GM12878 (cell line): ENCODE results near the gene PPP1R12B. TPM values are rescaled to one million over a fixed set of nuclear protein-coding genes. Genes with fewer than 3 reads are reported as not detected.

ENCODE experiments used
- ATAC-seq: fragments of 200-7000 bp; cut with Tn5 transposase; 3 replicates; pipeline ENCODE4 v1.9.1; 2020; ENCODE audit warnings: mild to moderate bottlenecking, moderate library complexity
- BruUV-seq: library from RNA; stranded (reverse); fragments of 400-500 nt; replicated peaks from 2 replicates; lab custom pipeline; 2021; lab: Mats Ljungman, UMichigan
- CTCF ChIA-PET: fragments of 300-600 bp; sonication (Branson Sonifier 250); formaldehyde crosslinking; extraction: SDS; loops from one replicate; lab custom pipeline; 2021; ENCODE audit warnings: inconsistent platforms; lab: Yijun Ruan, JAX
- POLR2A ChIA-PET: fragments of 350-600 bp; formaldehyde crosslinking; extraction: SDS; loops from one replicate; lab custom pipeline; 2021; ENCODE audit warnings: inconsistent platforms; lab: Charles Lee
- RAD21 ChIA-PET: fragments of 300-600 bp; sonication (Branson Sonifier 250); formaldehyde crosslinking; loops from one replicate; lab custom pipeline; 2023; ENCODE audit warnings: antibody characterized with exemption; ENCODE audit not compliant: unreplicated experiment; lab: Charles Lee
- SMC1A ChIA-PET: fragments of 300-600 bp; sonication (Branson Sonifier 250); formaldehyde crosslinking; loops from one replicate; lab custom pipeline; 2023; ENCODE audit not compliant: unreplicated experiment, uncharacterized antibody; lab: Charles Lee
- DNase-seq: peaks from one replicate; pipeline ENCODE4 v3.0.0-alpha.2; 2011; ENCODE audit warnings: low read depth, low spot score
- FAIRE-seq: peaks from 3 replicates; lab custom pipeline; 2011; peaks lifted over from hg19 to GRCh38; lab: Jason Lieb, UNC
- H2AFZ ChIP-seq: 2 replicates; pipeline ENCODE4 v1.6.0; 2011; ENCODE audit warnings: low read depth, low read length, control low read depth; ENCODE audit not compliant: control insufficient read depth
- H3K27ac ChIP-seq: 2 replicates; pipeline ENCODE4 v1.5.1; 2011; ENCODE audit warnings: control low read depth; ENCODE audit not compliant: control insufficient read depth, insufficient read depth
- H3K27me3 ChIP-seq, 2 experiments: replicated peaks in 1 of 2; 2 replicates each; pipeline versions ENCODE4 v1.6.0 to v1.6.1; 2011; ENCODE audit warnings: low read length in 1 of 2; ENCODE audit not compliant: control insufficient read depth in 2 of 2, insufficient read depth in 2 of 2
- H3K36me3 ChIP-seq, 2 experiments: 2 replicates each; pipeline ENCODE4 v1.5.1; 2011; ENCODE audit warnings: low read length in 1 of 2; ENCODE audit not compliant: control insufficient read depth in 2 of 2, insufficient read depth in 2 of 2
- H3K4me1 ChIP-seq: 2 replicates; pipeline ENCODE4 v1.6.1; 2011; ENCODE audit warnings: mild to moderate bottlenecking, low read length, moderate library complexity, mixed read lengths; ENCODE audit not compliant: control insufficient read depth, insufficient read depth
- H3K4me2 ChIP-seq: 2 replicates; pipeline ENCODE4 v1.6.0; 2011; ENCODE audit warnings: control low read depth; ENCODE audit not compliant: control insufficient read depth, insufficient read depth
- H3K4me3 ChIP-seq: fragments of 200-600 bp; sonication (generic); 2 replicates; pipeline ENCODE4 v1.5.1; 2016
- H3K79me2 ChIP-seq: 2 replicates; pipeline ENCODE4 v1.6.0; 2011; ENCODE audit warnings: low read length; ENCODE audit not compliant: control insufficient read depth, insufficient read depth
- H3K9ac ChIP-seq: 2 replicates; pipeline ENCODE4 v1.8.0; 2011; ENCODE audit warnings: low read length, control low read depth, mixed read lengths; ENCODE audit not compliant: control insufficient read depth, insufficient read depth
- H3K9me3 ChIP-seq: replicated peaks from 3 replicates; pipeline ENCODE4 v1.5.1; 2011; ENCODE audit warnings: mild to moderate bottlenecking, low read length; ENCODE audit not compliant: control insufficient read depth, insufficient read depth
- H4K20me1 ChIP-seq: 2 replicates; pipeline ENCODE4 v1.6.0; 2011; ENCODE audit not compliant: control insufficient read depth, insufficient read depth
- CBX3 ChIP-seq: fragments of 200-600 bp; sonication (generic); IDR thresholded peaks from 2 replicates; pipeline ENCODE4 v1.6.1; 2016; ENCODE audit warnings: low read depth, borderline replicate concordance
- EGR1 ChIP-seq, 2 experiments: IDR thresholded peaks; 1 replicate in 1 of 2; 2 replicates in 1 of 2; pipeline ENCODE4 v1.6.1; 2011 to 2012; ENCODE audit warnings: low read depth in 2 of 2, low read length in 2 of 2, borderline replicate concordance in 1 of 2, mild to moderate bottlenecking in 1 of 2, moderate library complexity in 1 of 2
- FOS ChIP-seq: IDR thresholded peaks from 3 replicates; pipeline ENCODE4 v1.6.1; 2011; ENCODE audit warnings: borderline replicate concordance; ENCODE audit not compliant: insufficient read length; ENCODE audit errors: extremely low read depth
- FOXK2 ChIP-seq: fragments of 450-650 bp; IDR thresholded peaks from 2 replicates; pipeline ENCODE4 v1.6.1; 2017; ENCODE audit warnings: mild to moderate bottlenecking, moderate library complexity
- LARP7 ChIP-seq: fragments of 450-650 bp; IDR thresholded peaks from 2 replicates; pipeline ENCODE4 v1.6.1; 2017; ENCODE audit warnings: mild to moderate bottlenecking
- MEF2A ChIP-seq: IDR thresholded peaks from 2 replicates; pipeline ENCODE4 v1.6.1; 2011; ENCODE audit warnings: low read depth, mild to moderate bottlenecking, low read length, moderate library complexity; ENCODE audit not compliant: insufficient read depth
- MXI1 ChIP-seq: fragments of 150-350 bp; IDR thresholded peaks from 2 replicates; pipeline ENCODE4 v1.6.1; 2011; ENCODE audit warnings: low read depth, mild to moderate bottlenecking, inconsistent platforms, low read length, improper control_type of control experiment
- NR2F1 ChIP-seq: fragments of 450-650 bp; conservative IDR thresholded peaks from 2 replicates; pipeline ENCODE4 v1.6.1; 2017; ENCODE audit warnings: mild to moderate bottlenecking
- PML ChIP-seq: IDR thresholded peaks from 2 replicates; pipeline ENCODE4 v1.6.1; 2012; ENCODE audit warnings: low read length, inconsistent platforms
- RFX5 ChIP-seq: IDR thresholded peaks from 2 replicates; pipeline ENCODE4 v1.6.1; 2011; ENCODE audit warnings: low read depth, low read length, improper control_type of control experiment
- RUNX3 ChIP-seq: IDR thresholded peaks from 2 replicates; pipeline ENCODE4 v1.6.1; 2012; ENCODE audit warnings: low read length, inconsistent platforms
- STAT3 ChIP-seq: IDR thresholded peaks from 2 replicates; pipeline ENCODE4 v1.6.1; 2011; ENCODE audit warnings: low read depth, low read length, improper control_type of control experiment
- TARDBP ChIP-seq: IDR thresholded peaks from 2 replicates; pipeline ENCODE4 v1.6.1; 2016; ENCODE audit warnings: borderline replicate concordance
- TCF7 ChIP-seq: IDR thresholded peaks from 2 replicates; pipeline ENCODE4 v1.6.1; 2014; ENCODE audit warnings: antibody characterized with exemption, borderline replicate concordance
- ZBTB33 ChIP-seq: fragments of 450-650 bp; IDR thresholded peaks from 2 replicates; pipeline ENCODE4 v1.6.1; 2017; ENCODE audit warnings: mild to moderate bottlenecking
- WGBS: methylation state at CpG from one replicate; pipeline ENCODE4 v1.1.6; 2016; ENCODE audit warnings: low lambda C conversion rate; ENCODE audit not compliant: insufficient replicate concordance, insufficient coverage; ENCODE audit errors: missing lambda C conversion rate; 5-methylcytosine and 5-hydroxymethylcytosine counted together
- in situ Hi-C: fragments of 300-500 bp; cut with MboI; formaldehyde crosslinking; loops from 9 replicates; pipeline ENCODE4 v1.14.3; 2018; ENCODE audit warnings: mixed read lengths
- intact Hi-C: fragments of 100-400 bp; cut with micrococcal nuclease; formaldehyde crosslinking; loops from one replicate; pipeline ENCODE4 v1.14.2; 2022; ENCODE audit not compliant: unreplicated experiment
- polyA plus RNA-seq, 11 experiments: library from polyadenylated mRNA; depleted of rRNA in 4 of 11; unstranded in 6 of 11; stranded (reverse) in 5 of 11; fragments of >200 nt; fragmentation: Nextera tagmentation in 4 of 11; fragmentation: Illumina TruSeq in 1 of 11; extraction: Ambion mirVana in 4 of 11; extraction: Trizol in 1 of 11; gene quantifications; 1 replicate in 1 of 11; 2 replicates in 10 of 11; pipeline versions ENCODE4 v1.2.1 to v1.2.3, GENCODE V29; 2011 to 2016; ENCODE audit warnings: inconsistent platforms in 2 of 11, missing spikeins in 2 of 11, low read depth in 1 of 11
- total RNA-seq, 4 experiments: library from RNA; depleted of rRNA in 3 of 4; stranded (reverse); fragments of >200 nt in 3 of 4; fragmentation: Illumina TruSeq in 1 of 4; extraction: Trizol in 1 of 4; gene quantifications; 2 replicates each; pipeline versions ENCODE4 v1.2.1 to v1.2.3, GENCODE V29; 2013 to 2021

PPP1R12B gene
- total and polyA plus RNA-seq, 10 of the 15 experiments (the other 5 are each of a cell fraction or from before 2014, with no cell fraction given): 0.29 to 9.4 (median 4.7) TPM

- no peaks in the 10 kb centered on the region; a peak in 1 of 4 replicates for H3K36me3 ChIP-seq
- intact Hi-C loops: loop anchor here (5.0 kb wide), 1 partner anchor 226 kb away; the partner anchor contains the start of gene UBE2T
- H3K27me3 ChIP-seq: no peaks in the 10 kb centered on the region
- no peak overlapping the region for H3K9ac ChIP-seq
- POLR2A ChIA-PET: interaction anchor here (0.6 kb wide), 1 partner anchor 13 kb away, joined by 3 read pairs; no protein-coding TSS in a partner anchor
- H3K4me1 ChIP-seq: peaks cover 33% of the 10 kb centered on the region
- FAIRE-seq (no peak), ATAC-seq (no peak), DNase-seq (no peak)
- SMC1A ChIA-PET: interaction anchor here (0.9 to 9.8 kb wide), 3 partner anchors 8 to 65 kb away, joined by 3 to 173 read pairs (median 6); no protein-coding TSS in a partner anchor
- BruUV-seq: no TSS peak
- CTCF ChIA-PET: interaction anchor here (0.6 to 9.9 kb wide), 7 partner anchors 51 to 224 kb away, joined by 3 to 189 read pairs (median 6); no protein-coding TSS in a partner anchor
- H4K20me1 ChIP-seq: no peaks in the 10 kb centered on the region
- H3K79me2 ChIP-seq: no peaks in the 10 kb centered on the region
- H2AFZ ChIP-seq: no peak overlapping the region
- in situ Hi-C loops: no loop called here
- no peak overlapping the region for H3K4me3 ChIP-seq
- no peak overlapping the region for H3K4me2 ChIP-seq
- H3K27ac ChIP-seq: no peak overlapping the region
- 100% methylated on average over 2 of the region's 2 CpGs for WGBS
- RAD21 ChIA-PET: interaction anchor here (0.9 to 1.1 kb wide), 3 partner anchors 38 to 67 kb away, joined by 3 to 5 read pairs (median 3); no protein-coding TSS in a partner anchor
- no peak for TF ChIP-seq NR2F1
- no peak for TF ChIP-seq MEF2A
- TF ChIP-seq RUNX3: no peak
- TF ChIP-seq EGR1 (IDR thresholded peaks at IDR 0.05; ENCODE audit: borderline replicate concordance in 1 of 2, low read depth in 2 of 2, low read length in 2 of 2): no peak
- no peak for TF ChIP-seq FOS
- TF ChIP-seq ZBTB33: no peak
- TF ChIP-seq RFX5: no peak
- TF ChIP-seq FOXK2: no peak
- no peak for TF ChIP-seq PML
- no peak for TF ChIP-seq TARDBP
- TF ChIP-seq CBX3: no peak
- TF ChIP-seq LARP7: no peak
- no peak for TF ChIP-seq TCF7
- TF ChIP-seq STAT3: no peak
- no peak for TF ChIP-seq MXI1
- TF ChIP-seq, all 136 proteins: peak for 0
- no peaks in the 10 kb centered on the region for H3K9me3 ChIP-seq
These were observed 219.9 kb downstream of the PPP1R12B start for GRCh38 chr1:202568410-202568809.
